GM21381 (cell line): ENCODE data around the gene ERVK3-1.

Experiments
- ATAC-seq: cut with Tn5 transposase; IDR thresholded peaks from one replicate; pipeline ENCODE4 v1.9.1; 2021; ENCODE audit warnings: mild to moderate bottlenecking, moderate library complexity; ENCODE audit not compliant: unreplicated experiment

Gene ERVK3-1

GRCh38 chr19:58357481-58358145, 52.4 kb downstream of the ERVK3-1 start:
- no peak for ATAC-seq

GRCh38 chr19:58361900-58362271, 56.7 kb downstream of the ERVK3-1 start:
- peak; percentile 15 for ATAC-seq

- peak; percentile 84 for ATAC-seq
Measured at GRCh38 chr19:58362272-58362994, 57.3 kb downstream of the ERVK3-1 start, which contains the start of gene ZNF497. Gene ZNF497, minus strand, starts transcription at chr19:58362751. Its CDS starts 5,116 bp downstream, at chr19:58357635.

- ATAC-seq = no peak
Measured at GRCh38 chr19:58364146-58364545, 59.0 kb downstream of the ERVK3-1 start.
